Measurements from ENCODE around the gene CLSTN1.

- TF ChIP-seq CTCF (IDR thresholded peaks at IDR 0.05 in 8 of 11, conservative IDR thresholded peaks at IDR 0.05 in 3 of 11) (no peak), POLR2AphosphoS5 (IDR thresholded peaks at IDR 0.05) (no peak), POLR2A (IDR thresholded peaks at IDR 0.05) (no peak)
Measured at GRCh38 chr1:9726406-9726805, 97.4 kb downstream of the CLSTN1 start.

Measured in spleen (tissue), 7 donors.